Measurements from ENCODE around the gene TCF12.

The TCF12 gene

DNA sequence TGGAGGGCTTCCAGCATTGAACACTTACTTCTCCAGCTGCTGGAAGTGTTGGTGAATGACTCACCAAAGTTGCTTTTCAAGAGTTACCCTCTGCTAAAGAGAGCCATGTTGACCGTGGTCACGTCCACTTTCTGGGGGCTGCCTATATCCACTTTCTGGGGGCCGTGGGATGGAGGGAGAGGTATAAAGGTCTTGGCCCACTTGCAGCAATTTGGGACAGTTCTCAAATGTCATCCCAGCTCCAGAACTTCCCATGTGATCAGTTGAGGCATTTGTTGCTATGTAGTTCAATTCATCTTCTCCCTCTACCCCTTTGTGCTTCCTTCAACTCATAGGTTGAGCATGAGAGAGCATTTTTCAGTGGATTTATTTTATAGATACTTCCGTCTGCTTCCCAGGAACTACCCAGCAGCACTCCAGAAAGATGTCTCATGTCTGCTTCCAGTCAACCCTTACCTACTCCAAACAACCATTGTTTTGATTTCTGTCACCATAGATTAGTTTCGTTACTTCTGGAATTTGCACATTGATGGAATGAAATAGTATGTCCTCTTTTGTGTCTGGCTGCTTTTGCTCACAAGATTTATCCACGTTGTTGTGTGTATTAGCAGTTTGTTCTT is 130.6 kb downstream of the TCF12 start:
- no peak for DNase-seq (ENCODE audit: low read depth)

DNA sequence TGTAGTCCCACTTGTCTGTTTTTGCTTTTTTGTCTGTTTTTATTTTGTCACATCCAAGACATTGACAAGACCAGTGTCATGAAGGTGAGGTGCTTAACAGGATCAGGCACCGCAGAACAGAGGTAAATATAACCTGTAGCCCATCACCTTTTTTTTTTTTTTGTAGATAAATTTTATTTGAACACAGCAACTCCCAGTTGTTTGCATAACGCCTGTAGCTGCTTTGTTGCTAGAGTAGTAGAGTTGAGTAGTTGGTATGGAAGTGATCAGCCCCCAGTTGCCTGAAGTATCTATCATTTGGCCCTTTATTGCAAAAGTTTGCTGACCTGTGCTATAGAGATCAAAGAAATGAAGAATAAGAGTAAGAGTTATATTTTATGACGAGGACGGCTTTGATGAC is 135.0 kb downstream of the TCF12 start:
- no peak for DNase-seq (ENCODE audit: low read depth)

DNA sequence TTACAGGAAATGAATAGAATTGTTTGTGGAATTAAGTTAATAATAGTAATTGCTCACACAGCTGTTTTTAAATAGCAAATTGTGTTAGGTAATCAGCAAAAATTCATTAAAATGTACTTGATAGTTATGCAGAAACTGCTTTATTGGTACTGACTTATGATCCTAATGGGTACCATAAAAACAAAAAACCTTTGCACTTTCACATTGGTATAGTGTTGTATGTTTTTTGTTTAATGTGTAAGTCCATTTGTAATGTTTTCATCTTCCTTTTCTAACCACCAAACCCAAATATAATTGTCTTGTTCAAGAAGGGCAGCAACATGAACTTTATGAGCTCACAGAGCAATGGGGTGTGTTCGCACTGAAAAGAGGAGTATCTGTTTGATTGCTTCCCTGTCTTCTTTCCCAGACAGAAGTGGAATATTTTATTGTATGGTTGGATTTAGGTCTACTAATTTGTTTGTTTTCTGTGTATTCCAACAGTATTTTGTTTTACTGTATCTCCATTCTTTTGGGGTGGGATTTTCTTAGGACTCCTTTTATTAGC is 135.8 kb downstream of the TCF12 start:
- DNase-seq (ENCODE audit: low read depth): no peak

DNA sequence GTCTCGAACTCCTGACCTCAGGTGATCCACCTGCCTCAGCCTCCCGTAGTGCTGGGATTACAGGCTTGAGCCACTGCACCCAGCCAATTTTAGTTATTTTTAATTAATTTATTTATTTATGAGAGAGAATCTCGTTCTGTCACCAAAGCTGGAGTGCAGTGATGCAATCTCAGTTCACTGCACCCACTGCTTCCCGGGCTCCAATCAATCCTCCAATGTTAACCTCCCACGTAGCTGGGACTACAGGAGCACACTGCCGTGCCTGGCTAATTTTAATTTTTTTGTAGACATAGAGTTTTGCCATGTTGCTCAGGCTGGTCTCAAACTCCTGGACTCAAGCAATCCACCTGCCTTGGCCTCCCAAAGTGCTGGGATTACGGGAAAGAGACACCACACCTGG is 137.9 kb downstream of the TCF12 start:
- no peak for DNase-seq (ENCODE audit: low read depth)

DNA sequence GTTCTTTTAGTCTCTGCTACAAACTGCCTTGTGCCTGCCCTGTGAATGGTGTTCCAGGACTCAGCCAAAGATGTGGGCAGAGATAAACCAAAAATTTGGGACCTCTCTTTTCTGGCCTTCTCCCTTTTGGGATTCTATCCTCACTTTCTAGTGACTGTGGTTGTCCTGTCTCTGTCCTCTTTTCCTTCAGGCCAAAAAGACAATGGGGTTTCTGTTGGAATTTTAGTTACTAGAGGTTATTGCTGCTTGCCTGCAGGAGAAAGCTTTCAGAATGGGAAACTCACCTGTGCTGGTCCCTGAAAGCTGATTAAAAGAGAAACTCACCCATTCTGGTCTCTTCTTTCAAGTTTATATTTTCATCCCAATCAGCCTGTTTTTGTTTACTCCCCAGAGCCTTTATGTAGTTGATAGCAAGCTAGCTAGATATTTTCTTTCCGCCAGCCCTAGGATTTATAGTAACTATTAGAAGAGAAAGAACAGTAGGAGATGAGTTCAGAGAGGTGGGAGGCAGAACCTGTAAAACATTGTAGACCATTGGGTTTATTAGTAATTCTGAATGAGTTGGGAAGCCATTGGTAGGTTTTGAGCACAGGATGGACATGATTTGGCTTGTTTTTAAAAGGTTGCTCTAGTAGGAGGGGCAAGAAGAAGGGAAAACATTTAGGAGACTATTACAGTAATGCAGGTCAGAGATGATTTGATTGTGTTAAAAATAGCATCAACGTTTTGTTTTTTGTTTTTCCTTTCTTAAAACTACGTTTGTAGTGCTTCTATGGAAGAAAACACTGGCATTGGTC is 138.9 kb downstream of the TCF12 start:
- DNase-seq (ENCODE audit: low read depth): no peak

DNA sequence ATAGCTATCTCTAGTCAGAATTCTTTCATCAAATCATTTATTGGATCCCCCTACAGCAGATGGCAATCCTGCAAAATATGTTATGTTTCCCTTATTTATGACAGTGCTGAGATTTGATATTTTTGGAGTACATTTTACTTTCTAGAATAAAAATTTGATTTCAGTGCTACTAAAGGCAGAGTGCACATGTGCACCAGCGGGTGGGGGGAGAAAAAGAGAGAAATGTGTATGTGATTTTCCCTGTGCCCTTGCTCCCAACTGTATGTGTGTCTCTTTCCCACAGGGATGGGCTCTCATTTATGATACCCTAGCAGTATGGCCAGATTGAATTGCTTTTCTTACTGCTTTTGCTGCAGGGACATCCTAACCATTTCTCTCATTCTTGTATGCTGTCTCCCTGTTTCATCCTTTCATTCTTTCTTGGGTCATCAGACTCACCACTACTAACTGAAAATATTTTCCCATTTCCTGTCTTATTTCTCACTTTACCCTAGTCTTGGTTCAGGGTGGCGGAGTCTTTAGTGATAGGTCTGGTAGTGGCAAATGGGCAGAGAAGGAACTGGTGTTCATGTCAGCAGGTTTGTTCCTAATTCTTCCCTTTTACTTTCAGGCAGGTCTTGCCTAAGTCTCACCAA is 140.7 kb downstream of the TCF12 start:
- no peak for DNase-seq (ENCODE audit: low read depth)

DNA sequence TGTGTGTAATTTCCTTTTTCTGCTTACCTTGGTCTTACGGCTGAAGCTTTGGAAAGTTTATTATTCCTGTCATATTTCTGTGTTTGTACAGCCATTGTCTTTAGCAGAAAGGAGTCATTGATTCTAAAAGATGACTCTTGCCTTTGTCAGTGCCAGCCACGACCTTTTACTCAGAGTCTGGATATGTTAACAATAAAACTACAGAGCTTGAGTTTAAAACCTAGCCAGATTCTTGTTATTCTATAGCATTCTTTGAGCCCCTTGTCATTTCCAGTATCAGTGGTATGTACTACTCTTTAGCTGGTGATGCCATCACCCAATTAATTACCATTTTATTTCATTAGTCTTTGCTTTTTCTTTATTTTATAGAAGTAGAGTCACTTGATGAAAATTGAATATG is 142.4 kb downstream of the TCF12 start:
- DNase-seq (ENCODE audit: low read depth): no peak

DNA sequence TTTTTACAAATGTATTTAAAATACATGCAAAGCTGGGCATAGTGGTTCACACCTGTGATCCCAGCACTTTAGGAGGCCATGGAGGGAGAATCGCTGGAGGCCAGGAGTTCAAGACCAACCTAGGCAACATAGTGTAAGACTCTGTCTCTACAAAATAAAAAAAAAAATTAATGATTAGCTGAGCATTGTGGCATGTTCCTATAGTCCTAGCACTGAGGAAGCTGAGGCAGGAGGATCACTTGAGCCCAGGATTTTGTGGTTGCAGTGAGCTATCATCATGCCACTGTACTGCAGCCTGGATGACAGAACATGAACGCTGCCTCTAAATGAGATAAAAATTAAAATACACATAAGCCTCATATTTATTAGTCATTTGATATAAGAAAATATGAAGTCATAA is 142.8 kb downstream of the TCF12 start:
- no peak for DNase-seq (ENCODE audit: low read depth)

DNA sequence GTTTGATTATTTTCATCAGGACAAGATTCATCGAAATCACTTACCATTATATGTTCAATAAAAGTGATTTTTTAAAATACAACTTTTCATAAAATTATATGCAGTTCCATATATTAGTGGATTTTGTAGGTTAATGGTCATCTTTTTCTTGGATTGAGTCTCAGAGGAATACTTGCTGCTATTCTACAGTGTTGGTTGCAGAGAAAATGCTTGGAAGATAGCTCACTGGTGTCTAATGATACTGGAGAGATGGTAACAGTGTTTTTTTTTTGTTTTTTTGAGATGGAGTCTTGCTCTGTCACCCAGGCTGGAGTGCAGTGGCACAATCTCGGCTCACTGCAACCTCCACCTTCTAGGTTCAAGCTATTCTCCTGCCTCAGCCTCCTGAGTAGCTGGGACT is 143.3 kb downstream of the TCF12 start:
- DNase-seq (ENCODE audit: low read depth): no peak

DNA sequence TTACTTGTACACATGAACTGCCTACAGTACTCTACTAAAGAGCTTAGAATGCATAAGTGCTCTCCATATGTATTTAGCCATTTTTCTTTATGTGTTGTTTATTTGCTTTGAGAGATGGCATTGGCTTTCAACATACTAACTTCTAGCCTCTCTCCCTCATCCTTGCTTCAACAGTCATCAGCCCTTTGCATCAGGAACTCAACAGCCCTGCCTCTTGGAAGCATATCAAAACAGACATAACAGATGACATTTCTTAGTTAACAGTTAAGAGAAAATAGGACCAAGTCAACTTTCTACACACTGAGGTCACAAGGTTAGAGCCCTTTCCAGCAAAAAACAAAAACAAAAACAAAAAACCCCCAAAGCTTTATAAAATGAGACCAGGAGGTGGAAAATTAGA is 145.6 kb downstream of the TCF12 start:
- DNase-seq (ENCODE audit: low read depth): no peak

DNA sequence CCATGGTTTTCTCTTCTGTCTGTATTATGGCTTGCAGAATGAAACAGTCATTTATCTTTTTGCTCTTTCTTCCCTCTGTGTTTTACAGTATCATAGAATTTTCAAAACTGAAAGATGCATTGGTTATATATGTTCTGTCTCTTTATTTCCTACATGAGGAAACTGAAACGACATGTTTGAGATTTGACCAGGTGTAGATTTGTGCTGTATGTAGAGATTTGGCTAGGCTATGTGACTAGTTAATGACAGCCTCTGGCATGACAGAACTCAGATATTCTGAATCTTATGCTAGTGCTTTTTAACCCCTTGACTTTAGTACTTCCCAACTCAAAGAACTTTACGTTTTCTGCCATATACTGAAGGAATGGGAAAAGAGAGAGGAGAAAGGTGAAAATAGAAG is 151.0 kb downstream of the TCF12 start:
- no peak for DNase-seq (ENCODE audit: low read depth)

DNA sequence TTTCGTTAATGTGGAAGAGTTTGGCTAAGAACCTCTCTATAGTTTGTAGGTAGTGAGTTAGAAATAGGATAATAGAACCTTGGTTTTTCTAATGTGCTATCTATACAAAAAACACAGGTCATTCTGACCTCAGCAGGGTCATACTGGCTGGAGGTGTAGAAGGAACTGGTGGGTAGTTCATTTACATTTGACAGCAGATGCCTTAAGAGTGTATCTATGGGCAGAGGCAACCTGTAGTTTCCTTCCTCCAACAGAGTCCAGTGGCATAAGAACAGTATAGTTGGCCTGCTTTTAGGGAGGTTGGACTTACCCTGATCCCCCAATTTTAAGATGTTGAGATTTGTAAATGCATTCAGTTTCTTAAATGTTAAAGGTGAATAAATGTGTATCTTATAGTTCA is 152.2 kb downstream of the TCF12 start:
- no peak for DNase-seq (ENCODE audit: low read depth)

DNA sequence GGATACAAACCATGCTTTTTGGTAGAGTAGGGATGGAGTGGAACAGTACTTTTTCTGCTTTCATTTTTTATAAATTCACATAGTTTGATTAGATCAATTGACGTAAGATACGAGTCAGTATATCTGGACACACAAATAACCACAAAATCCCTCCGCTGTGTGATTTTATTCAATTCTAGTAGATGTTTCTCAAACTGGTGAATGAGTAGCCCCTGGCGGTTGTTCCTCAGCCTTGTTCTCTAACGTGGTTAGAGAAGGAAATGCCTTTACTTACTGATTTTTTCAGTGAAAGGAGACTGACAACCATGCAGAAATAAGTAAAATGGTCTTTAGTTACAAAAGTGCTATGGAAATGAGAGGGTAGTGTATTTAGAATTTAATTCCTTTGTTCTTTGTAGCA is 161.0 kb downstream of the TCF12 start:
- no peak for DNase-seq (ENCODE audit: low read depth)

DNA sequence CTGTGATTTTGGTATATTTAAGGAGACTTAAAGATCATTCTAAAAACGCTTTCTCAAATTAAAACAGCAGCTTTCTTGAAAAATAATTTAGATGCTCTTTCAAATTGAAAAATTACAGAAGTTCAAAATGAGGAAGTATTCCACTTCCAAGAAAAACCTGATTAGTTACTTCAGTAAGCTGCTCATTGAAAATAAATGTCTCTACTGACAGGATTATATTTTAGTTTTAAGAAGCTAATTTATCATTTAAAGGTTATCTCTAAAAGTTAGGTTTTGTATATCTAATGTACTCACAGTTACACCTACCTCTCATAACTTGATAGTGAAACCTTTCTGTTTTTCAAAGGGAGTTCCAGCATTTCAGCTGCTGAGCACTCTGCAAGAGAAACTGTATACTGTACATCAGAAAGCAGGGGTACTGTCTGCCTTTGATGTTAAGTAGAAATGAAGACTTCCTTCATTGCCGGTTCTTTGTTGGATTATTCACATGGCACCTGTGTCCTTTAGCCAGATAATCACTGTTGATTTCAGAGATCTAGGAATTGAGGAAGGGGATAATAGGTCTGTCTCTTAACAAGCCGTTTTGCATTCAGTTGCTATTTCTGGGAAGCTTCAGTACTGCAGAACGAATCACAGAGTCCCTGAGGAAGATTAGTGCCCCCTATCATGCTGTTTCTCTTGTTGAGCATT is 161.6 kb downstream of the TCF12 start:
- no peak for DNase-seq (ENCODE audit: low read depth)

DNA sequence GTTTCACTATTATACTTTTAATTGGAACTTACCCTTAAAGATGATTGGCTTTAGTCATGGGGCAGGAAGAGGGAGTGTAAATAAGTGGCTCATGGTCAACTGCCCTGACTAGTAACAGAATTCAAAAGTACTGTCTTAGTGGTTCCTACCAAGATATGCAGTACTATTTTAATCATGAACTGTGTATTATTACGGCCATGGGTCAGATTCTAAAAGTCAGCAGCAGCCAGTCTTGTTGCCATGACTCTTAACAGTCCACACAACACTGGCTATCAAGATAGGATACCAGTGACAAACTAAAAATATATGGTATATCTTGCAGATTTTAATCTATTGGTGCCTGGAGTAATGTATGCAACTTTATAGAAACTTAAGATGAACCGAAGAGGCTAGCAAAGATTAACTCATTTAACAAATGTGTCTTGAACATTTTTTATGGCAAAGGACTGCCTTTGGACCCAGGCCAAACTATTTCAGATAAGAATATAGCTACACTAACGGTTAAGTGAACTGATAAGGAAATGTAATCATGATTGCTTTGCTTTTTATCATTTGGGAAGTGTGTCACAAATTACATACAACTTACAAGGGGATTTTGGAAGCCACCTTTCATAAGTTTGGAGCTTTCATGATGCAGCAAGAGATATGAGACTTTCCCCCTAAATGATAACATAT is 163.7 kb downstream of the TCF12 start:
- DNase-seq (ENCODE audit: low read depth): no peak

DNA sequence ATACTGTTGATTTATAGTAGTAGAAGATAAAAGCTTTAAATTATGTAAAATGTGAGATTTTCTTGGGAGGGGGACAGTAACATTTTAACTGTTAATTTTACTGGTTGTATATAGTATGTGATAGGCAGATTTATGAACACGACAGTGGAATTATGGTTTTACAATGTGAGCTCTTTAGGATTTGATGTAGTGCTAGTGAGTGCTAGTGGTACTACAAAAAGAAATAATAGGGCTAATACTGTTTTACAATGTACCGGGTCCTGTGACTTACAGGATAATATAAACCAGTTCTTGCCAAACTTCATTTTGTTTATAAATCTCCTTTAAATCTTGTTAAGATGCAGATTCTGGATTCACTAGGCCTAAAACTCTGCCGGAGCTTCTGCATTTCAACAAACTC is 165.7 kb downstream of the TCF12 start:
- DNase-seq (ENCODE audit: low read depth): no peak

DNA sequence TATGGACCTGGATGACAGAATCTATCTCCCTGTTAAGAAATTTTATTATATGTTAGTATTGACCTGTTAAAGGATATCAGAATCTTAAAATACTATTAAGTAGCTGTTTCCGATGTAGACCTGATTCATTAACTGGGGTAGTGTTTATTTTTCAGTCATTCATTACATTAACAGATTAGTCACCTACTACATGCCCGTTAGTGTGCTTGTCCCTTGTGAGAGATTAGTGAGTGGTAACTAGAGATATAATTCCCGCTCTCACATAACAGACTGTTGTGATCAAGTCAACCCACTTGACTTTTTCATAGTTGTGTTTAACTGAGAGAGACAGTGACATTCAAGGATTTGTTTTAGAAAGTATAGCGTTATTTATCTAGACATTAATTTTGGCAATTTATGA is 166.8 kb downstream of the TCF12 start:
- no peak for DNase-seq (ENCODE audit: low read depth)

DNA sequence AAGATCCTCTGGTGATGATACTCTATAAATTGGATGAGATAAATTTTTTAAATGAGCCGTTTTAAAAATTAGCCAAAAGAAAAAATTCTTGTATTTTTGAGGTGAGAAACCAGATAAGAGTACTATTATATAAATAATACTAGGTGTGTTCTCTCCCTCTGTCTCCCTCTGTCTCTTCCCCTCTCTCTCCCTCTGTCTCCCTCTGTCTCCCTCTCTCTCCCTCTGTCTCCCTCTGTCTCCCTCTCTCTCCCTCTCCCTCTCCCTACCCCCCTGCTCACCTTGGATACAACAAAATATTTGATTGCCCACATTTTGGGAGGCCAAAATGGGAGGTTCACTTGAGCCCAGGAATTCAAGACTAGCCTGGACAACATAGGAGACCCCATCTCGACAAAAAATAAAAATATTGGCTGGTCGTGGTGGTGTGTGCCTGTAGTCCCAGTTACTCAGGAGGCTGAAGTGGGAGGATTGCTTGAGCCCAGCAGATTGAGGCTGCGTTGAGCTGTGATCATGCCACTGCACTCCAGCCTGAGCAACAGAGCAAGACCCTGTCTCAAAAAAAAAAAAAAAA is 168.5 kb downstream of the TCF12 start:
- DNase-seq (ENCODE audit: low read depth): no peak

DNA sequence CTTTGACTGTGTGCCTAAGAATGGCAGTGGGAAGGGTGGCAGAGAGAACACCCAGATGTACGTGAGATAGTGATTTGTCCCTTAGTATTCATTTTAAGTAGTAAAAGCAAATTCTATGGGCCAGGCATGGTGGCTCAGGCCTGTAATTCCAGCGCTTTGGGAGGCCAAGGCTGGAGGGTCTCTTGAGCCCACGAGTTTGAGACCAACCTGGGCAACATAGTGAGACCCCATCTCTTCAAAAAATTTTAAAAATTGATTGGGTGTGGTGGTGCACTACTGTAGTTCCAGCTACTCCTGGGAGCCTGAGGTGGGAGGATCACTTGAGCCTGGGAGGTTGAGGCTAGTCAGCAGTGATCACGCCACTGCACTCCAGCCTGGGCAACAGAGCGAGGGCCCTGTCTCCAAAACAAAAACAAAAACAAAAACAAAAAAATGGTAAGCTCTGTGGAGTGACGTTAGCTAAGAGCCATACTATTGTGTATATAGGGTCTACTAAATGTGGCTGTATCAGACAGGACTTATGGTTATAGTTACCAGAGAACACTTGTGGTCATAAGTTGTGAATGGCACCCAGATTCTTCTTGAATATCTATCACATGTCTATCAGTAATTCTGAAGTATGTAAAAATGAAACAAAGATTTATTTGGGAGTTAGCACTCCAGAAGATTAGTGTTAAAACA is 171.5 kb downstream of the TCF12 start:
- DNase-seq (ENCODE audit: low read depth): no peak

DNA sequence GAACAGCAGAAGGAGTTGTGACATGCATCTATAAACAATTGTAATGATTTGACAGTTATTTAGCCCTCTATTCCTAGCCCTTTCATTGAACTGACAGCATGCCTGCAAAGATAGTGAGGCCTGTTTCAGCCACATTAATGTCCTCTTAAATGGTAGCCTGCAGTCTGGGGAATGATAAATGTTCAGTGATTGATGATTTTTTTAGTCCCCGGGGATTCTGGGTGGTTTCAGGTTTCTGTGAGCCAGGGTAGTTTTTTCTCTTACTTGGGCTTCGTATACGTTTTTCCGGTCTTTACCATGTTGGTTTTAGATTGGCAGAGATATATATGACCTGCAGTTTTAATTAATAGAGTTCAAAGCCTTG is 172.0 kb downstream of the TCF12 start:
- DNase-seq (ENCODE audit: low read depth): no peak

DNA sequence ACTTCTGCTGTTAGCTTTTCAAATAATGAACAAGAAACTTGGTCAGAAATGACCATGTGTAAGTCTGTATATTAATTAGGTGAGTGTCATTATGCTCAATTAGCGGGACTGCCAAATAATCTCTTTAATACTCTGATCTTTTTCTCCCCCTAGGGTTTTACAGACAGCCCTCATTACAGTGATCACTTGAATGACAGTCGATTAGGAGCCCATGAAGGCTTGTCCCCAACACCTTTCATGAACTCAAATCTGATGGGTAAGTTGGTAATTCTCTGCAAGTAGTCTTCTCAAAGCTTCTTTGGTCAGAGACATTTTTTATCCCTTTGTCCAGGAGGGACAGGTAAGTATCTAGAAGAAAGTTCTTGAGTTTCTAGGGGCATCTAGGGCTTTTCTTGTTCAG is 173.2 kb downstream of the TCF12 start:
- no peak for DNase-seq (ENCODE audit: low read depth)
